Activated CD4-positive, CD25-positive, alpha-beta regulatory T cell (primary cell): ENCODE results near the gene LRRC7.

Source experiments
- DNase-seq, 4 experiments: peaks; one replicate each; lab custom pipeline; 2025; lab: John Stamatoyannopoulos, UW

Gene LRRC7

GRCh38 chr1:70093250-70093975 is 525.7 kb downstream of the LRRC7 start:
- DNase-seq, result no peak

- no peak for DNase-seq
Measured at GRCh38 chr1:70101231-70101630, 533.5 kb downstream of the LRRC7 start.

- DNase-seq, result no peak
Measured at GRCh38 chr1:70101774-70102173, 534.1 kb downstream of the LRRC7 start.

- no peak for DNase-seq
Measured at GRCh38 chr1:70103770-70104169, 536.0 kb downstream of the LRRC7 start.

GRCh38 chr1:70109241-70109640 is 541.5 kb downstream of the LRRC7 start:
- DNase-seq, result no peak

GRCh38 chr1:70112838-70113237 is 545.1 kb downstream of the LRRC7 start:
- DNase-seq, result no peak

- no peak for DNase-seq
Measured at GRCh38 chr1:70115315-70115714, 547.6 kb downstream of the LRRC7 start.

GRCh38 chr1:70117046-70117445 is 549.3 kb downstream of the LRRC7 start:
- DNase-seq, result no peak

GRCh38 chr1:70134148-70134547 is 566.4 kb downstream of the LRRC7 start:
- DNase-seq, result no peak

- no peak for DNase-seq
Measured at GRCh38 chr1:70140343-70140742, 572.6 kb downstream of the LRRC7 start.

- no peak for DNase-seq
Measured at GRCh38 chr1:70140894-70141293, 573.2 kb downstream of the LRRC7 start.

- no peak for DNase-seq
Measured at GRCh38 chr1:70142075-70142474, 574.4 kb downstream of the LRRC7 start.

GRCh38 chr1:70143048-70143659 is 575.4 kb downstream of the LRRC7 start:
- DNase-seq, result no peak

GRCh38 chr1:70146488-70146887 is 578.8 kb downstream of the LRRC7 start:
- no peak for DNase-seq

GRCh38 chr1:70150444-70150843 is 582.7 kb downstream of the LRRC7 start:
- DNase-seq, result no peak

GRCh38 chr1:70153739-70154138 is 586.0 kb downstream of the LRRC7 start:
- DNase-seq, result no peak

GRCh38 chr1:70156529-70157120 is 588.9 kb downstream of the LRRC7 start:
- no peak for DNase-seq

- DNase-seq, result no peak
Measured at GRCh38 chr1:70164350-70164749, 596.6 kb downstream of the LRRC7 start.

- no peak for DNase-seq
Measured at GRCh38 chr1:70168283-70168682, 600.6 kb downstream of the LRRC7 start.

GRCh38 chr1:70169018-70169839 is 601.5 kb downstream of the LRRC7 start:
- DNase-seq, result no peak

GRCh38 chr1:70171512-70171911 is 603.8 kb downstream of the LRRC7 start:
- no peak for DNase-seq
